Measurements from ENCODE around the gene NBEAL2.
A peak's percentile ranks its signal among the peaks of the same experiment; 100 is the strongest.

The NBEAL2 gene

GRCh38 chr3:46978985-46979944 lies at the start of gene NBEAL2:
Gene NBEAL2, plus strand, starts transcription at chr3:46979666. Its CDS starts 196 bp downstream, at chr3:46979862.
- DNase-seq = peak; percentile 87

- no peak for DNase-seq
Observed at GRCh38 chr3:46930166-46930944, 49.1 kb upstream of the NBEAL2 start.

- DNase-seq = no peak
Observed at GRCh38 chr3:46930945-46931403, 48.5 kb upstream of the NBEAL2 start.

- DNase-seq = no peak
Observed at GRCh38 chr3:46931631-46932331, 47.7 kb upstream of the NBEAL2 start.

GRCh38 chr3:46932455-46933225 lies 46.8 kb upstream of the NBEAL2 start:
- DNase-seq = no peak

- no peak for DNase-seq
Observed at GRCh38 chr3:46933261-46933660, 46.2 kb upstream of the NBEAL2 start.

GRCh38 chr3:46934072-46934471 lies 45.4 kb upstream of the NBEAL2 start:
- DNase-seq = no peak

- DNase-seq = no peak
Observed at GRCh38 chr3:46934498-46935167, 44.8 kb upstream of the NBEAL2 start.

GRCh38 chr3:46935168-46935858 lies 44.2 kb upstream of the NBEAL2 start:
- no peak for DNase-seq

- no peak for DNase-seq
Observed at GRCh38 chr3:46935989-46936558, 43.4 kb upstream of the NBEAL2 start.

GRCh38 chr3:46936733-46937250 lies 42.7 kb upstream of the NBEAL2 start:
- no peak for DNase-seq

GRCh38 chr3:46938118-46938517 lies 41.3 kb upstream of the NBEAL2 start:
- DNase-seq = no peak

- no peak for DNase-seq
Observed at GRCh38 chr3:46939578-46940445, 39.7 kb upstream of the NBEAL2 start.

GRCh38 chr3:46942076-46942475 lies 37.4 kb upstream of the NBEAL2 start:
- DNase-seq = no peak

- no peak for DNase-seq
Observed at GRCh38 chr3:46942481-46943236, 36.8 kb upstream of the NBEAL2 start.

- DNase-seq = no peak
Observed at GRCh38 chr3:46943237-46944187, 36.0 kb upstream of the NBEAL2 start.

GRCh38 chr3:46944191-46944590 lies 35.3 kb upstream of the NBEAL2 start:
- no peak for DNase-seq
